OCI-LY3 (cell line): ENCODE results near the gene SAMSN1.

ENCODE experiments used
- CTCF ChIP-seq: fragments of 200-600, 300-600 bp; sonication (generic); IDR thresholded peaks from 2 replicates; pipeline ENCODE4 v1.5.1; 2014; ENCODE audit warnings: antibody characterized with exemption, low read length, low read depth
- EZH2phosphoT487 ChIP-seq: fragments of 200-600 bp; shearing (Covaris generic); IDR thresholded peaks from 2 replicates; pipeline ENCODE4 v1.6.1; 2018; ENCODE audit warnings: antibody characterized with exemption, mixed run types, low read depth

- TF ChIP-seq CTCF (no peak), EZH2phosphoT487 (no peak)
Observed at GRCh38 chr21:14591882-14592281, 45.8 kb upstream of the SAMSN1 start.
